Measurements from ENCODE around the gene GPR84. TPM values are rescaled to one million over a fixed set of nuclear protein-coding genes. Genes with fewer than 3 reads are reported as not detected.

The GPR84 gene
- total and polyA plus RNA-seq, 2 of the 13 experiments (the other 11 are each of a cell fraction or from before 2014, with no cell fraction given): not detected

DNA sequence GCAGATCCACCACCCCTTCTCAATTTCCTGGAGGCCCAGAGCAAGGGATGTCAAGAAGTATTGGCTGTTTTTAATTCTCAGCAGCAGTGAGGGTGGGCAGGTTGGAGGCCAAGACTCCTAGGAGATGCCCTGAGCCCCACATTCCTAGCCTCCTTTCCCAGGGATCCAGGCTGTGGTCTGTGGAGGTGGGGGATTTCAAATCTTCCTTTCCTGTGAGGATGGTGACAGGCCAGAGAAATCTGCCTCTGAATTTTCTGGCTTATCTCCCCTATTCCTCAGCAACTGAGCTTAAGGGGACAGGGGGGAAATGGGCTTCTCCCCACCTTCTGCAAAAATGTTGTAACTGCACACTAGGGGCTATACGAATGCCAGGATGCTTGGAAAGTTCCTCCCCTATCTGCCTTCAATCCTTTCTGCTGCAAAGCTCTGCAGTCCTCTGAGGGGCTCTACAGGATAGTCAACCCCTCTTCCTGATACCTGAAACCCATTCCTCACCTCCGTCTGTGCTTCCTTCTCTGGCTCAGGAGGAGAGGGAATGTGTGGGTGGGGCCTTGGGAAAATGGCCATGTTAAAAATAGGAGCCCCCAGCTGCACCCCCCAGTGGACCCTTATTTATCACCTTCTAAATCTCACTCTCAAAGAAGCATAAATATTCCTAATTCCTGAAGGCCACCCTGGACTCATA lies 6.6 kb downstream of the GPR84 start:
- BruUV-seq (replicated peaks): no TSS peak
- TF ChIP-seq IKZF1 (IDR thresholded peaks at IDR 0.05) (no peak), SMAD3 (CRISPR knock-in tag; IDR thresholded peaks at IDR 0.05) (no peak), ATF7-NPFF (CRISPR knock-in tag; IDR thresholded peaks at IDR 0.05; ENCODE audit: low read depth) (no peak), ZMYM3 (CRISPR knock-in tag; IDR thresholded peaks at IDR 0.05) (no peak), SOX5 (CRISPR knock-in tag; IDR thresholded peaks at IDR 0.05; ENCODE audit: borderline replicate concordance) (no peak), HOXA9 (CRISPR knock-in tag; IDR thresholded peaks at IDR 0.05; ENCODE audit: borderline replicate concordance) (no peak), KAT7 (CRISPR knock-in tag; IDR thresholded peaks at IDR 0.05; ENCODE audit: borderline replicate concordance) (no peak), NR2F1 (CRISPR knock-in tag; IDR thresholded peaks at IDR 0.05) (no peak), ZNF253 (CRISPR knock-in tag; IDR thresholded peaks at IDR 0.05; ENCODE audit: borderline replicate concordance) (no peak), SMAD1 (CRISPR knock-in tag; IDR thresholded peaks at IDR 0.05; ENCODE audit: borderline replicate concordance, low read depth) (no peak), ARNT (IDR thresholded peaks at IDR 0.05) (no peak), ZNF343 (CRISPR knock-in tag; IDR thresholded peaks at IDR 0.05) (no peak), HDAC2 (CRISPR knock-in tag; IDR thresholded peaks at IDR 0.05) (no peak)
- TF ChIP-seq, protein P1, sequence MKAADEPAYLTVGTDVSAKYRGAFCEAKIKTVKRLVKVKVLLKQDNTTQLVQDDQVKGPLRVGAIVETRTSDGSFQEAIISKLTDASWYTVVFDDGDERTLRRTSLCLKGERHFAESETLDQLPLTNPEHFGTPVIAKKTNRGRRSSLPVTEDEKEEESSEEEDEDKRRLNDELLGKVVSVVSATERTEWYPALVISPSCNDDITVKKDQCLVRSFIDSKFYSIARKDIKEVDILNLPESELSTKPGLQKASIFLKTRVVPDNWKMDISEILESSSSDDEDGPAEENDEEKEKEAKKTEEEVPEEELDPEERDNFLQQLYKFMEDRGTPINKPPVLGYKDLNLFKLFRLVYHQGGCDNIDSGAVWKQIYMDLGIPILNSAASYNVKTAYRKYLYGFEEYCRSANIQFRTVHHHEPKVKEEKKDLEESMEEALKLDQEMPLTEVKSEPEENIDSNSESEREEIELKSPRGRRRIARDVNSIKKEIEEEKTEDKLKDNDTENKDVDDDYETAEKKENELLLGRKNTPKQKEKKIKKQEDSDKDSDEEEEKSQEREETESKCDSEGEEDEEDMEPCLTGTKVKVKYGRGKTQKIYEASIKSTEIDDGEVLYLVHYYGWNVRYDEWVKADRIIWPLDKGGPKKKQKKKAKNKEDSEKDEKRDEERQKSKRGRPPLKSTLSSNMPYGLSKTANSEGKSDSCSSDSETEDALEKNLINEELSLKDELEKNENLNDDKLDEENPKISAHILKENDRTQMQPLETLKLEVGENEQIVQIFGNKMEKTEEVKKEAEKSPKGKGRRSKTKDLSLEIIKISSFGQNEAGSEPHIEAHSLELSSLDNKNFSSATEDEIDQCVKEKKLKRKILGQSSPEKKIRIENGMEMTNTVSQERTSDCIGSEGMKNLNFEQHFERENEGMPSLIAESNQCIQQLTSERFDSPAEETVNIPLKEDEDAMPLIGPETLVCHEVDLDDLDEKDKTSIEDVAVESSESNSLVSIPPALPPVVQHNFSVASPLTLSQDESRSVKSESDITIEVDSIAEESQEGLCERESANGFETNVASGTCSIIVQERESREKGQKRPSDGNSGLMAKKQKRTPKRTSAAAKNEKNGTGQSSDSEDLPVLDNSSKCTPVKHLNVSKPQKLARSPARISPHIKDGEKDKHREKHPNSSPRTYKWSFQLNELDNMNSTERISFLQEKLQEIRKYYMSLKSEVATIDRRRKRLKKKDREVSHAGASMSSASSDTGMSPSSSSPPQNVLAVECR (CRISPR knock-in tag; IDR thresholded peaks at IDR 0.05; ENCODE audit: borderline replicate concordance): no peak
- TF ChIP-seq, protein P2, sequence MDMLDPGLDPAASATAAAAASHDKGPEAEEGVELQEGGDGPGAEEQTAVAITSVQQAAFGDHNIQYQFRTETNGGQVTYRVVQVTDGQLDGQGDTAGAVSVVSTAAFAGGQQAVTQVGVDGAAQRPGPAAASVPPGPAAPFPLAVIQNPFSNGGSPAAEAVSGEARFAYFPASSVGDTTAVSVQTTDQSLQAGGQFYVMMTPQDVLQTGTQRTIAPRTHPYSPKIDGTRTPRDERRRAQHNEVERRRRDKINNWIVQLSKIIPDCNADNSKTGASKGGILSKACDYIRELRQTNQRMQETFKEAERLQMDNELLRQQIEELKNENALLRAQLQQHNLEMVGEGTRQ (IDR thresholded peaks at IDR 0.05; ENCODE audit: low read depth, low read length): no peak
- TF ChIP-seq, protein P2 (CRISPR knock-in tag; IDR thresholded peaks at IDR 0.05; ENCODE audit: borderline replicate concordance): no peak

More for the DNA sequence above, 6.6 kb downstream of the GPR84 start:
- FAIRE-seq (no peak), DNase-seq (ENCODE audit: low spot score) (no peak), ATAC-seq (no peak)
- intact Hi-C loops (cut with micrococcal nuclease; ENCODE audit: unreplicated experiment) (loop anchor here (2.0 kb wide), 2 partner anchors 21 to 33 kb away; partner anchors contain the start of gene COPZ1), in situ Hi-C loops (cut with HindIII; ENCODE audit: extremely low pct_ligation_motif_present, low pct_unique_long_range_greater_than_20kb) (no loop called here)
- Histone ChIP-seq H3K36me3 (replicated peaks in 1 of 2; ENCODE audit: control insufficient read depth in 1 of 2, insufficient read depth in 2 of 2, low read length in 2 of 2) (no peaks in the 10 kb centered on the region), H3K4me3 (replicated peaks in 1 of 3; ENCODE audit: insufficient read depth in 1 of 3, low read depth in 2 of 3, low read length in 3 of 3) (0 out of 6 replicates have a peak overlapping the region, but pooled peaks of 2 of the 3 experiments have one; percentile 75 to 81), H4K20me1 (ENCODE audit: insufficient read depth, low read length) (no peaks in the 10 kb centered on the region), H2AFZ (ENCODE audit: low read length) (no peak overlapping the region), H3K27ac (ENCODE audit: extremely low read length, insufficient read depth, low read length) (peak overlapping the region; percentile 42), H3K9ac (ENCODE audit: insufficient read depth, low read depth, low read length) (peak overlapping the region; percentile 66; the same call in 1 of the 2 replicates), H3K27me3 (ENCODE audit: control insufficient read depth in 1 of 2, insufficient read depth in 2 of 2, low read length in 2 of 2) (no peaks in the 10 kb centered on the region; a peak in 1 of 5 replicates), H3K9me3 (ENCODE audit: low read length) (no peaks in the 10 kb centered on the region), H3K79me2 (ENCODE audit: insufficient read depth, low read length) (no peaks in the 10 kb centered on the region), H3K4me2 (ENCODE audit: low read depth, low read length) (peak overlapping the region; percentile 82), H3K4me1 (ENCODE audit: insufficient read depth, low read length) (peaks cover 56% of the 10 kb centered on the region)
- 79% methylated on average over 2 of the region's 2 CpGs for WGBS (ENCODE audit: low lambda C conversion rate)
- CTCF ChIA-PET (ENCODE audit: low intra/inter-chr PET ratio, low total read pairs): no interaction called here
- POLR2A ChIA-PET: interaction anchor here (0.5 to 4.4 kb wide), 5 partner anchors 22 to 77 kb away, joined by 3 to 53 read pairs (median 20); partner anchors contain the start of genes CBX5, COPZ1, HNRNPA1 and NFE2
